Choroid plexus epithelial cell (primary cell): ENCODE data around the gene CCDC88B.
A peak's percentile ranks its signal among the peaks of the same experiment; 100 is the strongest.

Experiments used
- DNase-seq: peaks from one replicate; pipeline ENCODE4 v3.0.0-alpha.2; 2010; ENCODE audit warnings: low read depth
- H3K4me3 ChIP-seq: 2 replicates; pipeline ENCODE4 v1.5.1; 2011; ENCODE audit warnings: low read depth, mild to moderate bottlenecking, control low read depth, low read length, moderate library complexity
- CTCF ChIP-seq: conservative IDR thresholded peaks from 2 replicates; pipeline ENCODE4 v1.5.1; 2011; ENCODE audit warnings: low read depth, mild to moderate bottlenecking, control low read depth, inconsistent platforms, low read length, moderate library complexity

CCDC88B gene

GRCh38 chr11:64378335-64378880 lies 38.4 kb downstream of the CCDC88B start:
- H3K4me3 ChIP-seq: no peak overlapping the region

GRCh38 chr11:64379160-64379559 lies 39.2 kb downstream of the CCDC88B start:
- TF ChIP-seq CTCF: no peak
- H3K4me3 ChIP-seq: no peak overlapping the region
- DNase-seq: no peak

More at GRCh38 chr11:64378335-64378880, 38.4 kb downstream of the CCDC88B start:
- no peak for TF ChIP-seq CTCF
- peak; percentile 52 for DNase-seq

- H3K4me3 ChIP-seq: no peak overlapping the region
- TF ChIP-seq CTCF: no peak
- DNase-seq: no peak
Measured at GRCh38 chr11:64379817-64380709, 40.1 kb downstream of the CCDC88B start.

- no peak overlapping the region for H3K4me3 ChIP-seq
- TF ChIP-seq CTCF: no peak
Measured at GRCh38 chr11:64381350-64381749, 41.3 kb downstream of the CCDC88B start.

GRCh38 chr11:64382047-64382446 lies 42.0 kb downstream of the CCDC88B start:
- DNase-seq: no peak
- no peak for TF ChIP-seq CTCF
- H3K4me3 ChIP-seq: no peak overlapping the region

More at GRCh38 chr11:64381350-64381749, 41.3 kb downstream of the CCDC88B start:
- no peak for DNase-seq

- no peak for DNase-seq
- H3K4me3 ChIP-seq: no peak overlapping the region
- TF ChIP-seq CTCF: no peak
Measured at GRCh38 chr11:64382586-64382985, 42.6 kb downstream of the CCDC88B start.
